GM21367 (cell line): Measurements from ENCODE around the gene FAM120C.

Experiments
- ATAC-seq: cut with Tn5 transposase; IDR thresholded peaks from one replicate; pipeline ENCODE4 v1.9.1; 2021; ENCODE audit not compliant: unreplicated experiment

Gene FAM120C

GRCh38 chrX:54042609-54043021 is 140.4 kb downstream of the FAM120C start:
- no peak for ATAC-seq

DNA sequence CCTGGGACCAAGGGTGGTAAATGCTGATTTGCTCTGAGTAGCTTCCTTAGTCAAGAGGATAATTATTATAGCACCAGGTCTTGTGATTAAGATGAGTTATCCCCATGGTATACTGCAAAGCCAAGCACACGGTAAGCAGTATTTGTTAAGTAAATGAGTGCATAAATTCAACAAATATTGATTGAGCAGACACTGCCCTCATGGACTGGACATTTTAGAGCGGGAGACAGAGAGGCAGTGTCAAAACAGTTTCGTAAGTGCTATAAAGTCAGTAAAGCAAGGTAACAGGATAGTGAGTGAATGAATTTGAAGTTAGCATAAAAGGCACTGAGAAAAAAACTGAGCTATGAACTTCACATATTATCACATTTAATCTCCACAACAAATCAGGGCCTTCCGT is 152.7 kb downstream of the FAM120C start:
- no peak for ATAC-seq

- no peak for ATAC-seq
Measured at GRCh38 chrX:54029529-54030143, 153.4 kb downstream of the FAM120C start.

GRCh38 chrX:54024350-54024749 is 158.7 kb downstream of the FAM120C start:
- no peak for ATAC-seq
